Stimulated activated CD8-positive, alpha-beta memory T cell treated with anti-CD3 and anti-CD28 coated beads, Interleukin-4, amount 100 ng/mL, for 1 hour (primary cell): ENCODE data around the gene TFDP2.
A peak's percentile ranks its signal among the peaks of the same experiment; 100 is the strongest.
"Not testable (repeated sequence)": the region's sequence is repeated elsewhere in the genome, so short reads cannot be mapped to it uniquely, and the experiment has no call there.

Experiments
- DNase-seq, 2 donors: peaks; one replicate each; pipeline ENCODE4 v3.0.0-alpha.2; 2020; ENCODE audit warnings: low read depth in 2 of 2, low spot score in 1 of 2

Gene TFDP2, protein sequence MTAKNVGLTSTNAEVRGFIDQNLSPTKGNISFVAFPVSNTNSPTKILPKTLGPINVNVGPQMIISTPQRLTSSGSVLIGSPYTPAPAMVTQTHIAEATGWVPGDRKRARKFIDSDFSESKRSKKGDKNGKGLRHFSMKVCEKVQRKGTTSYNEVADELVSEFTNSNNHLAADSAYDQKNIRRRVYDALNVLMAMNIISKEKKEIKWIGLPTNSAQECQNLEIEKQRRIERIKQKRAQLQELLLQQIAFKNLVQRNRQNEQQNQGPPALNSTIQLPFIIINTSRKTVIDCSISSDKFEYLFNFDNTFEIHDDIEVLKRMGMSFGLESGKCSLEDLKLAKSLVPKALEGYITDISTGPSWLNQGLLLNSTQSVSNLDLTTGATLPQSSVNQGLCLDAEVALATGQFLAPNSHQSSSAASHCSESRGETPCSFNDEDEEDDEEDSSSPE

DNA sequence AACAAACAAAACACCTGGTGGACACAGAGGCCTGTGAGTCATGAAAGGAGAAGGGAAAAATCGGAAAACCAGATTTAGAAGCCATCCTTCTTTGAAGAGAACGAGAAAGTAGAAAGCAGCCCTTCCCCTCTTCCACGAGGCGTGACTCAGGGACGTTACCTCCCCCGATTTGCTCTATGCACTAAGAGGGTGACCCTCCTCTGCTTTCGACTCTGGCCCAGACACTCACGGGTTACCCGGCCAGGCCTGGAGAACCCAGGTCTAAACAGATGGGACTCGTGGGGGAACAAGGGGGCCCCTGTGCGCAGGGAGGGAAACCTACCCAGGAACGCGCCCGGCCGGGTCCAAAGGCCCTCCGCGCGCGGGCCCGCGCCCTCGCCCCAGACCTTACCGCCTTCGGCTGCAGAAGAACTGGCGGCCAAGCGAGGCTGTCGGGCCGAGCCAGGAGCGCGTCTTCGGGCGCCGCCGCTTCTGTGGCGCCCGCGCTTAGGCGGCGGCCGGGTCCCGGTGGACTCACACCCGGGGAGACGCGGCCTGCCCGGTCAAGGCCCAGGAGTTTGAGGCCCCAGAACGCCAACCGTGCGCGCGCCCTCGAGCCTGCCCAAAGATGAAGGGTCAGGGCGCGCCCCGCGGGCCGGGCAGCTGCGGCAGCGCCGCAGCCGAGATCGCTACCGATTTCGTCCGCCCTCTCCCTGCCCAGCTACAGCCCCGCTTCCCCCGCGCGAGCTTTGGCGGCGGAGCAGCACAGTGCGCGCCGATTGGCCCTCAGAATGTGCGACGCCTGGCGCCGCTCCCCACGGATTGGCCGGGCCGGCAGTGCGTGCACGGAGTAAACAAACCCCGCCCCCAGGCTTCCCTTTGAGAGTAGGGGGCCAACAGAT lies at the start of gene TFDP2:
Gene TFDP2, minus strand, starts transcription at position 753 of the 881 bp plus-strand sequence. CDS start 47,795 bp downstream, outside the sequence.
- DNase-seq = peak; percentile 47 to 66

DNA sequence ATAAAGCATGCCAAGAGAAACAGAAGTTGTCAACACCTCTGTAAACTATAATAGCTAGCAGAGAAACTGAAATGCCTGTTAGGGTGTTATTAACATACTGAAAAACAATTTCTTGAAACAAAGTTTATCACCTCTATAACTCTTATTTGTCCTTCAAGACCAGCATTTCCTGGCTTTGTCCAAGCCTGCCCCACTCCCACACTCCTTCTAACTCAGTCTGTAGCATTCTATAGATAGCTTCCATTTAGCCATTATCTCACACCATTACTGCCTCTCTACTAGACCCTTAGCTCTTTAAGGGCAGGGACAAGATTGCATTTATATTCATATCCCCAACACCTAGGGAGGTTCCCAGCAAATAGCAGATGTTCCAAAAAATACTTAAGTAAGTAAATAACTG lies 39.5 kb upstream of the TFDP2 start:
- DNase-seq = no peak

DNA sequence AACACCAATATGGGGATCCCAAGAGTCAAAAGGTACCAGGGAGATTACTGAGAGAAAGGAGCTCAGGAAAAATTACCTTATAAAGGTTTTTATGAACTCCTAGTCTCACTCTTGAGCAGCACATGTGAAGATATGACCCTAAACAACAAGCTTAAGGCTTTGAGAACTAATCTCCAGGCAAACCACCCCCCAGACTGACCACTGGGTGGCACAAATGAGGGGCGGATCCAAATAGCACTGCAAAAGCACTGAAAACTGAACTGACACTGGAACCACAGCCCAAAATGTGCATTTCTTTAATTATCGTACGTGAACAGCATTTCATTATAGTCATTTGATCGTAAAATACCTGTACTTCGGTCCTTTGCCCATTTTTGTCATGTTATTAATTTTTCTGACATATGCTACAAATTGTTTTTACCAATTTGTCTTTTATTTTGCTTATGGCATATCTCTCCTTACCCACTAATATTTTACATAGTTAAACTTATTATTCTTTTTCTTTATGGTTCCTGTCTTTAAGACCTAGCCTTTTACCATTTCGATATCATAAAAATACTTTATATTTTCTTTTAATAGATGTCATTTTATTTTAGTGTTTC lies 31.5 kb upstream of the TFDP2 start:
- DNase-seq = peak; percentile 2

DNA sequence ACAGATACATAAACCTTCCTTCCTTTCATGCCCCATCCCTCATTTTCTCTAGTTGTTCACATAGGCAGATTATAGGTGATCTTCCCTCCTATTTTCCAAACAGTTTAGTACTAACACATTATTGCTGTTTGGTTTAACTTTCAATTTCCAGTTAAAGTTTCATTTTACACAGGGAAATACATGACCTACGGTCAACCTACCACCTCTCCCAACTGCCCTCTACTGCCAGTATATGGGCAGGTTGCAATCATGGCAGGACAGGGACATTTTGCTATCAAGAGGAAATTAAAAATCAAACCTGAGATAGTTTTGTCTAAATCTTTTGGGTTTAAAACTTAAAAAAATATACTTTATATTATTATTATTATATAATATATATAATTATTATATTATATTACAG lies 26.1 kb upstream of the TFDP2 start:
- no peak for DNase-seq

DNA sequence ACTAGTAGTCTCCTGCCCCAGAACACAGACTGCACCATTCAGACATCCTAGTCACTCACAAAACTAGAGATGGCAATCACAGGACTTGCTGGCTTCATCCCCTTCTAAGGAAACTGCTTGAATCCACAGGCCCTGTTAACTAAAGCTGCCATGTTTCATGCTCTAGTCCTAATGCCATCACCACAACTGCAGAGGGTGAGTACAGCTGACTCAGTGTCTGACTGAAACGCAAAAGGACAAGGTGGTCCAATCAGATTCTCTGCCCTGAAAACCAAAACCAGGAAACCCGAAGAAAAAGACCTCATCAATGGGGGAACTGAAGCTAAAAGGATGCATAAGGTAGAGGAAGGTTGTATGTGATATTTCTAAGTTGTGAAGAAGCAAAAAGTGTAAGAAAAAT lies 25.2 kb upstream of the TFDP2 start:
- DNase-seq = no peak

DNA sequence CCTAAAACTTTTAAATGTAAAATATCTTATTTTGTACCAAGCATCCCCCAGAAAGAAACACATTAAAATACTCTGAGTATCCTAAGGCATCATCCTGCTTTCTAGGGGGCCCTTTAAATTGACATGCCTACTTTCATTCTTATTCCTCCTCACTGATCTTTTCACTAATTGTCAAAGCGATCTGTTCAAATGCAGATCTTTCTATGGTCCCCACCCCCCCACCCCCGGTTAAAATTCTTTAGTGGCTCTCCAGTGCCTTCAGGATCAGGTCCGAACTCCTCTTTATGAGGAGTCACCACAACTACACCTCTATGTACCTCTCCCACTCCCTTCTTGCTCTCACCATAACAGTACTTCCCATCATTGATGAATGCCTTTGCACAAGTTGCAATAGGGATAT lies 19.2 kb upstream of the TFDP2 start:
- no peak for DNase-seq

DNA sequence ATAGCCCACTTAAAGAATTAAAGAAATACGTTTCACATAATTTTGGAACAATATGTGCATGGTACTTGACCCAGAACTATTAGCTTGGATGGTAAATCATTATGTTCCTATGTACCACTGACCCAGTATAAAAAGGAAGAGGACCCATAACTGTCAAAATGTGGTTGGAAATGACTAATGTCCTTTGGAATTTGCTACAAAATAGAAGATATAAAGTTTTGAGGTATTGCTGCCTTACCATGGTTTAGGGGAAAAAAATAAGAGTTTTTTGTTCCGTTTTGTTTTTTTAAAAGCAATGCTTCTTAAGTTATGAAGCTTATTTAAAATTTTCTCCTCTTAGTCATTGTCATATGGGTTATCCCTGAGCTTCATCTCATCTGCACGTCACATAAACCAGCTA lies 15.8 kb upstream of the TFDP2 start:
- DNase-seq = no peak

DNA sequence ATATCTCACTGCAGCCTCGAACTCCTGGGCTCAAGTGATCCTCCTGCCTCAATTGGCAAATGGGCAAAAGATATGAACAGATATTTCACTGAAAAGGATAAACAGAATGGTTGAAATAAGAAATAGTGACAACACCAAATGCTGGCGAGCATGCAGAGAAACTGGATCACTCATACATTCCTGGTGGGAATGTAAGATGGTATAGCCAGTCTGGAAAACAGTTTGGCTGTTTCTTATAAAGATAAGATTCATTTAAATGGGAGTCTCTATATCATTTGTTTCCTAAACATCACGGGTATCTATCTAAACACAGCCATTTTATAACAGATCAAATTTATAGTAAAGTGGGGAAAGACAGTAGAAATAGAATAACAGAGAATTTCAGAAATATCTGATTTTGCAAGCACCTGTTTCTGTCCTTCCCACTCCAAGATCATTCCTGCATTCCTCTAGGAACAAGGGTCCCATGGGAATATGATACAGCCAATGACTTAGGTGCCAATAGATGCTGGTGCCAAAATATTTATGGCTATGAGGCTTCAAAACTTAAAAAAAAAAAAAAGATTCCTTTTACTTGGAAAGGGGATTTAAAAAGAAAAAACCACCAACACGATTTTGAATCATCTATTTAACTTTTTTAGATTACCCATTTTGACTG lies 9.9 kb upstream of the TFDP2 start:
- DNase-seq = no peak

DNA sequence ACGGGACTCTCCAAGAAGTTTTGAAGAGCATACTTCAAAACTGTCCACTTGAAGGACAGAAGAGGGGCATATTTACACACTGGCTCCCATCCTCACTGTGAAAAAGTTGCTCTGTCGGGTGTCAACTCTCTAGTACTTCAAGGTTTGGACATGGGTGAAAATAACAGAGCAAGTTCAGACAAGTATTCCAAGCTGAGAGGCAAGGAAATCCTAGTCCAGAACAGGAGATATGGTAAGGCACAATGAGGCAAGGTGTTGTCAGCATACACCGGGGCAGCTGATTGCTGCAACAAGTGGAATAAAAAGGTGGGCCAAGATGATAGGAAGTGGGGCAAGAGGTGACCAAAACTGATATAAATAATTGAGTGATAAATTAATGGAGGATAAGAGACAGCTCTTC lies 4.8 kb upstream of the TFDP2 start:
- no peak for DNase-seq

DNA sequence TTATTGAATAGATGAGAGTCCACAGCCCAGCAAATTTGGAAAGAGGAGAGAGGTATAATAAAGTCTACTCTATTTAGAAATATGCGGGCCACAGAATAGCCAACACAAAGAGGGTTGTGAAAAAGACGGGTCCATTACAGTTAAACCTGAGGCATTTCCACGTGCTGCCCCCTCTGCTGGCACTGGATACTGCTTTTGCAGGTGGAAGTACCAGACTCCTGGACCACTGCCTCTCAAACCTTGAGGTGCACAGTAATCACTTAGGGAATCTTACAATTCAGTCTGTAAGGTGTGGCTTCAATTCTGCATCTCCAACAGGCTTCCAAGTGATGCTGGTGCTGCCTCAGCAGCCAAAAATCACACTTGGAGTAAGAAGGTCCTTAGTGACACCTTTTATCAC lies 3.0 kb upstream of the TFDP2 start:
- DNase-seq = no peak

DNA sequence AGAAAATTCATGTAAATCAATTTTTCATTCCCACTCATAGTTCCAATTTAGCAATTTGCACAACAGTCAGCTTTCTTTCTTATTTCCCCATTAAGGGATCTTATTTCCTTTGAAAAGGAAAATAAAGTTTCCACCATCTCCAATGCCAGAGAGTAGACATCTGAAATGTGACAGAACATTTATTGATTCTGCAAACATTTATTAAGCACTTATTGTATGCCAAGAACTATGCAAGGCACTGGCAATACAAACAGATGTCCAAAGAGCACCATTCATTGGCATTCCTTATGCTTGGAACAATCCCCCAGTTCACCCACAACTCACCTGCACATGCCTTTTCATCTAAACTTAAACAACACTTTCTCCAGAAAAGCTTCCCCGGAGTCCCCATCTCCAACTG lies 2.5 kb upstream of the TFDP2 start:
- DNase-seq = no peak

DNA sequence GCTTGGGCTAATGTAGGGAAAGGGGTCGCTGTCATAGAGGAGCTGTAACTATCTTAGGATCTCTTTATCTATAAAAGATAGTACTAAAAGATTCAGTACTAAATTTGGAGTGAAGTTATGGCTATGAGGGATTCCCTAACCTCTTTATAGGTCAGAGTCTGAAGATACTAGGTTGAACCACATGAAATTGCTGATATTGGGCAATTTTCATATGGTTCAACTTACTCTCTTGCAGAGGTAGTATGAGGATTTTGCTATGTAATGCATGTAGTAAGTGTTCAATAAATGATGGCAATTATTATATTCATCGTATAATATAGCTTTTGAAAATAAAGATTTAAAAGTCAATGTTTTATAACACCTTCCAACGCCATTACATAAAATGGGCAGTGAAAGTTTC lies 1.9 kb upstream of the TFDP2 start:
- DNase-seq = no peak

DNA sequence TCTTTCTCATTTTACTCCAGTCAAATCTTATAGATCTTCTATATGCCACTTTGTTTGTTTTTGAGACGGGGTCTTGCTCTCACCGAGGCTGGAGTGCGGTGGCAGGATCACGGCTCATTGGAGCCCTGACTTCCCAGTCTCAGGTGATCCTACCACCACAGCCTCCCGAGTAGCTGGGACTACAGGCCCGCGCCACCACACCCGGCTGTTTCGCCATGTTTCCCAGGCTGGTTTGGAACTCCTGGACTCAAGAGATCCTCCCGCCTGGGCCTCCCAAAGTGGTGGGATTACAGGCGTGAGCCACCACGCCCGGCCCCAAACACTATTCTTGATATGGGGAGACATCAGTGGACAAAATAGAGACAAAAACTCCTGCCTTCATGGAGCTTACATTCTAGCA lies 927 bp upstream of the TFDP2 start:
- DNase-seq = no peak

DNA sequence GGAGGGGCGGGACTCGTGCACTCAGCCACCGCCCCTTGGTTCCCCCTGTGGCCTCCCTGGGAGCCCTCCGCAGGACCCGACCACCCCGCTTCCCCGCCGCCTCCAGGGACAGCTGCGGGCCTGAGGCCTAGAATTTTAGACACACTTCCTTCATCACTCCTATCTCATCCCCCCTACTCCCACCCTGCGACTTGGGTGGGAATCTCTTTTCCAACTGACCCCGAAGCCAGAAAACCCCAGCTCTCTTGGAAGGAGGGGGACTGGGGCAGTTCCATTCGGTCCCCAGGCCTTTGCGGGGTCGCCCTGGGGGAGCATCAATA lies 289 bp upstream of the TFDP2 start:
- DNase-seq = no peak

DNA sequence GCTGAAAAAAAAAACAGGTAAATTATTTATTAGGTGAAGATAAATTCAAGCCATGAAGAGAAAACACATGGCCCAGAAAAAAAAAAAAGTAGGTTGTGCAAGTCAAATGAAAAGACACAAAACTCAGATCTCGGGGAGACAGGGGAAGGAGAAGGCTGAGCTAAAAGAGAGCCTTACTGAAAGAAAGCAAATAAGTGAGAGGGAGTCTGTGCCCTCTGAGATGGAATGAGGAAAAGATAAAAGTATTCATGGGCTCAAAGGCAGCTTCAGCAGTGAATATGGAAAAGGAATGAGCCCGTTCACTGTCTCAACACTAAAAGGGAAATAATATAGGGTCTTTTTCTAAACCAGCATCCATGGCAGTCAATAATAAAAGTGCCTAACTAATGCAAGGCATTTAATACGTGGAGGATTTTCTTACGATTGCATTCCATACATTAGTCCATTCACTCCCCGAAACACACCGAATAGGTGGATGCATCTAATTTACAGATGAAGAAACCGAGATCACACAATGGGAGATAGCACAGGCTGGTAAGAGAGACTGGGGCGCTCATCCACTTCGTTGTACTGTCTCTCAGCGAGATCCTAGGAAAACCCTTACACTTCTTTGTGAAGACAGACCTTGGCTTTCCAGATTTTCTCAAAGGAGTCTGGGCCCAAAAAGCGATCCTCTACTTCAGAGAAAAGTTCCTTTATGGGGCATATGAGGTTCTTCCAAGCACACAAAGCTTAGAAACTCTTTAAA lies 1.1 kb downstream of the TFDP2 start:
- DNase-seq = no peak

DNA sequence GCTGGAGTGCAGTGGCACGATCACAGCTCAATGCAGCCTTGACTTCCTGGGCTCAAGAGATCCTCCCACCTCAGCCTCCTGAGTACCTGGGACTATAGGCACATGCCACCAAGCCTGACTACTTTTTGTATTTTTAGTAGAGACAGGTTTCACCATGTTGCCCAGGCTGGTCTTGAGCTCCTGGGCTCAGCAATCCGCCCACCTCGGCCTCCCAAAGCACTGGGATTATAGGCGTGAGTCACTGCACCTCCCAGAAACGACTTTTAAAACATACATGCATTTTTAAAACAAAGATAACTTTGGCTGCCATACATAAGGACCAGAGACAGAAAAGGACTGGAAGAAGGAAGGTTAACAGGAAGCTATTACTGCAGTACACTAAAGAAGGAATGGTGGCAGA lies 4.8 kb downstream of the TFDP2 start:
- not testable (repeated sequence) for DNase-seq

DNA sequence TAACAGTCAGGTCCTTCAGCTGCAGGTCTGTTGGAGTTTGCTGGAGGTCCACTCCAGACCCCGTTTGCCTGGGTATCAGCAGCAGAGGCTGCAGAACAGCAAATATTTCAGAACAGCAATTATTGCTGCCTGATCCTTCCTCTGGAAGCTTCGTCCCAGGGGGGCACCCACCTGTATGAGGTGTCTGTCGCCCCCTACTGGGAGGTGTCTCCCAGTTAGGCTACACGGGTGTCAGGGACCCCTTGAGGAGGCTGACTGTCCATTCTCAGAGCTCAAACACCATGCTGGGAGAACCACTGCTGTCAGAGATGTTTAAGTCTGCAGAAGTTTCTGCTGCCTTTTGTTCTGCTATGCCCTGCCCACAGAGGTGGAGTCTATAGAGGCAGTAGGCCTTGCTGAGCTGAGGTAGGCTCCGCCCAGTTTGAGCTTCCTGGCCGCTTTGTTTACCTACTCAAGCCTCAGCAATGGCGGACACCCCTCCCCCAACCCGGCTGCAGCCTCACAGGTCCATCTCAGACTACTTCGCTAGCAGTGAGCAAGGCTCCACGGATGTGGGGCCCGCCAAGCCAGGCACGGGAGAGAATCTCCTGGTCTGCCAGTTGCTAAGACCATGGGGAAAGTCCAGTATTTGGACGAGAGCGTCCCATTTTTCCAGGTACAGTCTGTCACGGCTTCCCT lies 8.6 kb downstream of the TFDP2 start:
- DNase-seq = not testable (repeated sequence)

DNA sequence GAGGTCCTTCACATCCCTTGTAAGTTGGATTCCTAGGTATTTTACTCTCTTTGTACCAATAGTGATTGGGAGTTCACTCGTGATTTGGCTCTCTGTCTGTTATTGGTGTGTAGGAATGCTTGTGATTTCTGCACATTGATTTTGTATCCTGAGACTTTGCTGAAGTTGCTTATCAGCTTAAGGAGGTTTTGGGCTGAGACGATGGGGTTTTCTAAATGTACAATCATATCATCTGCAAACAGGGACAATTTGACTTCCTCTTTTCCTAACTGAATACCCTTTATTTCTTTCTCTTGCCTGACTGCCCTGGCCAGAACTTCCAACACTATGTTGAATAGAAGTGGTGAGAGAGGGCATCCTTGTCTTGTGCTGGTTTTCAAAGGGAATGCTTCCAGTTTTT lies 12.3 kb downstream of the TFDP2 start:
- DNase-seq = not testable (repeated sequence)

DNA sequence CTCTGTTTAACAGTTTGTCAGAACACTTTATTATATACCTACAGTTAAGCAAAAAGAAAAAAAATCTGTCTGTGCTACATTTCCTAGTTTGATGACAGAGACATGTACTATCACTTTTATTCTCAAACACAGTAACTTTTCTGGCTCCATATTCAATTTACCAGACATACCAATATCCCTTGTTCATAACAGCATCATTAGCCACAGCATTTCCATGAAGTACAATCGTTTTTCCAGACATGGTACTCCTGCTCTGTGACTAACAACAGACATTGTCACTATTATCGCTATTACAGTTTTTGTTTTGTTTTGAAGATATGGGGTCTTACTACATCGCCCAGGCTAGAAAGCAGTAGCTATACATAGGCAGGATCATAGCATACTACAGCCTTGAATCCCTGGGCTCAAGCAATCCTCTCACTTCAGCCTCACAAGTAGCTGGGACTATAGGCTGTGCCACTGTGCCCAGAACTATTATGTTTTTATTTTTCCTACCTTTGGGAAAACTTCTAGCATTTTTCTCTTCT lies 14.5 kb downstream of the TFDP2 start:
- DNase-seq = no peak
